Measurements from ENCODE around the gene MALL.
A peak's percentile ranks its signal among the peaks of the same experiment; 100 is the strongest.
"Not testable (repeated sequence)": the region's sequence is repeated elsewhere in the genome, so short reads cannot be mapped to it uniquely, and the experiment has no call there.

MALL gene

DNA sequence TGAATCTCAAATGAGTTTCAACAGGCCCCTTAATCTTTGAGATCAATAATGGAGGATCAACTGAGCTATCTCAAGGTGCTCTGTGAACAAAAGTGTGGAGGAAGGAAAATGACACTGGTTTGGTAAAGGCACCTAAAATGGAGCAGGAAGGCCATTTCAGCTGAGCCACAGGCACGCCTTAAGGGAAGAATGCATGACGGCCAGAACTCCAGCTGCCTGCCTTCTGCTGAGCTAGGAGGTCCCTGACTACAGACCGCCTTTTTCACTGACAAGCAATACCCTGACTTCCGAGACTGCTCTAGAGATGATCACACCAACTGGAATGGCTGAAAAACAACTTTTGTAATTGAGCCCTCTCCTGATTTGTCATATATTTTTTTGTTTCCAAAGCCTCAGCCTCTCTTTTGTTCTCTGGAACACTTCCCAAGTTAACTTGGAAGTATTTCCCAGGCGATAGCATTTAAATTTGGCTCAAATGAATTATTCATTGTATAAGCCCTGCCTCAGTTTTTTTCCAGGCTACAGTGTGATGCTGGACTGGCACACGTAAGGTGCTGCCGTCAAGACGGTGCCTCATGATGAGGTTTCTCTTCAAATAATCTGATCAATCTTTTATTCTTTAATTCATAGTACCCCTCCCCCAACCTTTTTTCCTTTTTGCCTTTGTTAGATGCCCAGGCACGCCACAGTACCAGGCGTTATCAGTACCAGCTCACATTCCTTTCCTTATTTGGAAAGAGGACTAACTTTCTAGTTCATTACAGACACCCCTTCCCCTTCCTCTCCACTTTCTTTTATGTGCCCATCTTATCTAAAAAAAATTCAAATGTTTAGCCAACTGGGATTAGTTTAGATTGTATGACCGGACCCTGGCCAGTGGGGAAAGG, 60.9 kb downstream of the MALL start:
- H3K4me2 ChIP-seq (ENCODE audit: low read length); H3K27me3 ChIP-seq (ENCODE audit: control insufficient read depth, insufficient read depth, low read length); H3K9me3 ChIP-seq (ENCODE audit: control insufficient read depth, low read length); H3K9ac ChIP-seq; H3K36me3 ChIP-seq (ENCODE audit: control insufficient read depth, insufficient read depth, low read length); H3K4me3 ChIP-seq (ENCODE audit: low read depth, low read length); H3K79me2 ChIP-seq; H3K4me1 ChIP-seq: not testable (repeated sequence)
- Histone ChIP-seq H2AFZ (peak overlapping the region; percentile 14), H3K27ac (peak overlapping the region; percentile 25)

DNA sequence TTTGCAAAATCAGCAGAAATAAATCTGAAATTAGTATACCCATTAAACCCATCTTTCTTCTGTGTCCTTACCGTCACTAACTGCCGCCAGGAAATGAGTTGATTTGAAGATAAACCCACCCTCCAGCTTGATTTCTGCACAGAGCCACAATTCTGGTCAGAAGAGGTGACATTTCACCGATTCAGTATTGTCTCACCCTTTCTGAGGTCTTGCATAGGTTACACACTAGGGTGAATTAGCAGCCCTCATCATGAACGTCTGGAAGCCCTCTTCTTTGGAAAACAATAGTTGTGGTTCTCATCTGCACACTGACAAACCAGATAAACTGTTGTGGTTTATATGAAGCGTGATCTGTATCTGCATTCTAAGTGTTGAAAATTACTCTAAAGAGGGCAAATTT, 61.9 kb downstream of the MALL start:
- not testable (repeated sequence) for H2AFZ ChIP-seq; H3K36me3 ChIP-seq (ENCODE audit: control insufficient read depth, insufficient read depth, low read length); H3K9me3 ChIP-seq (ENCODE audit: control insufficient read depth, low read length); H3K9ac ChIP-seq; H3K27ac ChIP-seq; H3K79me2 ChIP-seq; H3K27me3 ChIP-seq (ENCODE audit: control insufficient read depth, insufficient read depth, low read length); H3K4me1 ChIP-seq; H3K4me2 ChIP-seq (ENCODE audit: low read length); H3K4me3 ChIP-seq (ENCODE audit: low read depth, low read length)

- H3K4me3 ChIP-seq (ENCODE audit: low read depth, low read length); H3K27me3 ChIP-seq (ENCODE audit: control insufficient read depth, insufficient read depth, low read length); H3K4me2 ChIP-seq (ENCODE audit: low read length): not testable (repeated sequence)
Observed at GRCh38 chr2:110052166-110052565, 63.5 kb downstream of the MALL start.

DNA sequence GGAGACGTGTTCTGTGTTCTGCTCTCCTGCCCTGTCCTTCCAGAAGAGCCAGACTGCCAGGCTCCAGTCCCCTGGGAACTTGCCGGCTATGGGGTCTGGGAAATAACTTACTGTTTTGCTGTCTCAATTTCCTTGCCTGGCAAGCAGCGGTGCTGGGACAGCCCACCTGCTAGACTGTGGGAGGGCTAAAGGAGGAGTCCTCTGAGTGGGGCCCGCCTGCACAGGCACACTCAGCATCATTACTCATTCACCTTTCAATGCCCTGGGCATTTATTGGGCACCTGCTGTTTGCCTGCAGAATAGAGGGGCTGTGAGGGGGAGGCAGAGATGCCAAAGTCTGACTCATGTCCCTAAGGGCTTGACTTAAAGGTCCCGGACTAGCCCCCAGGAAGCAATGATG, 65.4 kb downstream of the MALL start:
- H3K9me3 ChIP-seq (ENCODE audit: control insufficient read depth, low read length); H3K9ac ChIP-seq; H3K27me3 ChIP-seq (ENCODE audit: control insufficient read depth, insufficient read depth, low read length); H3K36me3 ChIP-seq (ENCODE audit: control insufficient read depth, insufficient read depth, low read length); H3K27ac ChIP-seq; H3K4me2 ChIP-seq (ENCODE audit: low read length); H3K4me3 ChIP-seq (ENCODE audit: low read depth, low read length); H3K79me2 ChIP-seq; H2AFZ ChIP-seq; H3K4me1 ChIP-seq: not testable (repeated sequence)

More at GRCh38 chr2:110052166-110052565, 63.5 kb downstream of the MALL start:
- H3K9me3 ChIP-seq (ENCODE audit: control insufficient read depth, low read length); H3K79me2 ChIP-seq; H3K9ac ChIP-seq; H3K36me3 ChIP-seq (ENCODE audit: control insufficient read depth, insufficient read depth, low read length); H3K27ac ChIP-seq; H3K4me1 ChIP-seq; H2AFZ ChIP-seq: not testable (repeated sequence)

- not testable (repeated sequence) for H3K36me3 ChIP-seq (ENCODE audit: control insufficient read depth, insufficient read depth, low read length); H3K9ac ChIP-seq; H3K79me2 ChIP-seq; H3K4me3 ChIP-seq (ENCODE audit: low read depth, low read length); H3K27me3 ChIP-seq (ENCODE audit: control insufficient read depth, insufficient read depth, low read length); H3K9me3 ChIP-seq (ENCODE audit: control insufficient read depth, low read length); H3K4me2 ChIP-seq (ENCODE audit: low read length); H3K4me1 ChIP-seq; H3K27ac ChIP-seq; H2AFZ ChIP-seq
Observed at GRCh38 chr2:110049769-110050168, 65.9 kb downstream of the MALL start.

GRCh38 chr2:110048255-110049197, 67.1 kb downstream of the MALL start:
- not testable (repeated sequence) for H3K4me1 ChIP-seq; H3K27me3 ChIP-seq (ENCODE audit: control insufficient read depth, insufficient read depth, low read length); H3K27ac ChIP-seq; H3K9me3 ChIP-seq (ENCODE audit: control insufficient read depth, low read length); H3K4me2 ChIP-seq (ENCODE audit: low read length); H3K4me3 ChIP-seq (ENCODE audit: low read depth, low read length); H3K79me2 ChIP-seq; H3K36me3 ChIP-seq (ENCODE audit: control insufficient read depth, insufficient read depth, low read length); H3K9ac ChIP-seq
- peak overlapping the region; percentile 93 for H2AFZ ChIP-seq

DNA sequence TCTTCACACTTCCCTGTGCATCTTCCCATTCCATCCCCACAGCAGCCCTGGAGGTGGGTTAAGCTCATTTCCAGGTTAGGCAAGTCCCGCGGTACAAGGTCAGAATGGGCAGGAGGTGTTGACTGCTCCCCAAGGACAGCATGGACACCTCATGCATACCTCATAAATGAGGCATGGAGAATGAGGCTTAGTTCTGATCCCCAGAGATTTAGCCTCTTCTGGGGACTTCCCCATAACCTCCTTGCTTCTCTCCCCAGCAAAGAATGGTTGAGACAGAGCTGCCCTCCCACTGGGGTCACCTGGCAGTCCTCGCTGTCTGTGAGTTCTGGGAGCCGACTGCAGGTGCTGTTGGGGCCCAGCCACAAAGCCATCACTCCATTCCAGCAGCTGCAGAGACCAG, 68.4 kb downstream of the MALL start:
- not testable (repeated sequence) for H3K9ac ChIP-seq; H3K4me2 ChIP-seq (ENCODE audit: low read length); H3K9me3 ChIP-seq (ENCODE audit: control insufficient read depth, low read length); H2AFZ ChIP-seq; H3K36me3 ChIP-seq (ENCODE audit: control insufficient read depth, insufficient read depth, low read length); H3K4me1 ChIP-seq; H3K4me3 ChIP-seq (ENCODE audit: low read depth, low read length); H3K27ac ChIP-seq; H3K27me3 ChIP-seq (ENCODE audit: control insufficient read depth, insufficient read depth, low read length); H3K79me2 ChIP-seq

DNA sequence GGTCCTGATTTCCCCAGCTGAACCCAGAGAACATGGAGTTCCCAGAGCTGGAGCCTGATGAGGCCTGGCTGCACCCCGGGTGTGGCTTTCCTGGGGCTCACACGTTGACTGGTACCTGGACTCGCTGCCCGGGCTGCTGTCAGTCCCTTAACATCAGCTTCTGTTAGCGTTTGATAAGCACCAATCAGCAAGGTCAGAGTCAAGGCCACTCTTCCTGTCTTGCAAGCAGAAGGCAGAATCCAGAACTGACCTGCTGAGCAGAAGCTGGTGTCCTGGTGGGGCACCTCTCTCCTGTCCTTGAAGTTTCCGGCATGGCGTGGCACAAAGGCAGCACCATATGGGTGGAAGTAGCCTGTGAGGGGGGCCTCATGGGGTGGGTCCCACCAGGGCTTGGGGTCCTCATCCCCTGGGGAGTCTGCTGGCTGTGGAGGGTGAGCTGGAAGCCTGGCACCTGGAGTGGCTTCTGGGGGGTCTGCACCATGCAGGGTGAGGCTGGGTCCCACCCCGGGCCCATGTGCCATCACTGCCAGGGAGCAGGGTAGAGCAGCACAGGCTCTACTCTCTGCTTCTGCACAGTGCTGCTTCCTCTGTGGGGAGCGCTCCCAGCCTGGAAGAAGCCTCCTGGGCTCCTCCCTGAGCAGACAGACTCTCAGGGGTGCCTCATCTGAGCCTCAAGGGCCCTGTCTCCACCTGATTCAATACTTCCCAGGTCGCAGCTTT, 73.5 kb downstream of the MALL start:
- H3K36me3 ChIP-seq (ENCODE audit: control insufficient read depth, insufficient read depth, low read length); H3K79me2 ChIP-seq; H3K4me2 ChIP-seq (ENCODE audit: low read length); H3K4me1 ChIP-seq; H3K27ac ChIP-seq; H3K9ac ChIP-seq; H3K9me3 ChIP-seq (ENCODE audit: control insufficient read depth, low read length); H2AFZ ChIP-seq; H3K27me3 ChIP-seq (ENCODE audit: control insufficient read depth, insufficient read depth, low read length); H3K4me3 ChIP-seq (ENCODE audit: low read depth, low read length): not testable (repeated sequence)

GRCh38 chr2:110037336-110037735, 78.3 kb downstream of the MALL start:
- not testable (repeated sequence) for H3K4me3 ChIP-seq (ENCODE audit: low read depth, low read length); H3K27ac ChIP-seq; H2AFZ ChIP-seq; H3K27me3 ChIP-seq (ENCODE audit: control insufficient read depth, insufficient read depth, low read length); H3K36me3 ChIP-seq (ENCODE audit: control insufficient read depth, insufficient read depth, low read length); H3K4me1 ChIP-seq; H3K4me2 ChIP-seq (ENCODE audit: low read length); H3K9me3 ChIP-seq (ENCODE audit: control insufficient read depth, low read length); H3K79me2 ChIP-seq; H3K9ac ChIP-seq

- not testable (repeated sequence) for H3K4me2 ChIP-seq (ENCODE audit: low read length); H3K9me3 ChIP-seq (ENCODE audit: control insufficient read depth, low read length); H3K27me3 ChIP-seq (ENCODE audit: control insufficient read depth, insufficient read depth, low read length); H3K4me1 ChIP-seq; H3K27ac ChIP-seq; H3K36me3 ChIP-seq (ENCODE audit: control insufficient read depth, insufficient read depth, low read length); H3K4me3 ChIP-seq (ENCODE audit: low read depth, low read length); H3K9ac ChIP-seq; H3K79me2 ChIP-seq; H2AFZ ChIP-seq
Observed at GRCh38 chr2:110035384-110035783, 80.2 kb downstream of the MALL start.

All from parathyroid adenoma (tissue), 2 donors.